Activated T-cell treated with anti-CD3 and anti-CD28 coated beads for 4 hours (primary cell): Measurements from ENCODE around the gene SLC13A1.
"Not testable (repeated sequence)": the region's sequence is repeated elsewhere in the genome, so short reads cannot be mapped to it uniquely, and the experiment has no call there.

Experiments used
- DNase-seq: peaks from one replicate; pipeline ENCODE4 v3.0.0-alpha.2; 2020

The SLC13A1 gene, protein sequence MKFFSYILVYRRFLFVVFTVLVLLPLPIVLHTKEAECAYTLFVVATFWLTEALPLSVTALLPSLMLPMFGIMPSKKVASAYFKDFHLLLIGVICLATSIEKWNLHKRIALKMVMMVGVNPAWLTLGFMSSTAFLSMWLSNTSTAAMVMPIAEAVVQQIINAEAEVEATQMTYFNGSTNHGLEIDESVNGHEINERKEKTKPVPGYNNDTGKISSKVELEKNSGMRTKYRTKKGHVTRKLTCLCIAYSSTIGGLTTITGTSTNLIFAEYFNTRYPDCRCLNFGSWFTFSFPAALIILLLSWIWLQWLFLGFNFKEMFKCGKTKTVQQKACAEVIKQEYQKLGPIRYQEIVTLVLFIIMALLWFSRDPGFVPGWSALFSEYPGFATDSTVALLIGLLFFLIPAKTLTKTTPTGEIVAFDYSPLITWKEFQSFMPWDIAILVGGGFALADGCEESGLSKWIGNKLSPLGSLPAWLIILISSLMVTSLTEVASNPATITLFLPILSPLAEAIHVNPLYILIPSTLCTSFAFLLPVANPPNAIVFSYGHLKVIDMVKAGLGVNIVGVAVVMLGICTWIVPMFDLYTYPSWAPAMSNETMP

DNA sequence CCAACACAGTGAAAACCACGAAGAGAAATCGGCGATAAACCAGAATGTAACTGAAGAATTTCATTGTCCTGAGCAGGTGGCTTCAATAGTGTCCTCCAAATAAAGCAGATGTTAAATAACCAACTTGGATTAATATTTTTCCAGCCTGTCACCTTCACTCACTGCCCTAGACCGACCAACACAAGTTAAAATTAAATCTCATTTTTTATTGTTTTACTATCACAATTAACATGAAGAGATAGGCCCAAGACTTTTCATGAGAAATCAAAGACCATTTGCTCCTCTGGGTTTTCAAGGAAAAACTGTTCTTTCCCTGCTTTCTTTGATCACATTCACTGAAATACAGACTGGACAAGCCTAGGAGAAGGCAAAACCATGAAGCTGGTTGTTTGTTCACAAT lies at the start of gene SLC13A1:
TSS of gene SLC13A1 (minus strand) at position 87 of the 400 bp plus-strand sequence. CDS start at position 64, 23 bp downstream.
- no peak for DNase-seq

DNA sequence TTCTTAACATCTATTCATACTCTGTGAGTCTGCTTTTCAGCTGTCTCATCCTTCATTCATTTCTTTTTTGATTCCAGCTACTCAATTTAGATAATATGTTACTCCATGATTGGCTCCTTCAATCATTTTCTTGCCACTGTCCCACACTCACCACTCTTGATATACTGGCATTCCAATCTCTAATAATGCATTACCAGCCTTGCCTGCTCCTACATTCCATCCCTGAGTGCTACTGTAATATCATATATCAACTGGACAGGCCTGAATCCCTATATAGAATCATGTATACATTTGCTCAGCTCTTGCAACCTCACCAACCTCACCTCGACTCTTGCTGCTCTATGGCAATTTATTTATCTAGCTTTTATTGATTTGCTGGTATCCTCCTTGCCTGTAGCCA lies 45.0 kb upstream of the SLC13A1 start:
- no peak for DNase-seq

DNA sequence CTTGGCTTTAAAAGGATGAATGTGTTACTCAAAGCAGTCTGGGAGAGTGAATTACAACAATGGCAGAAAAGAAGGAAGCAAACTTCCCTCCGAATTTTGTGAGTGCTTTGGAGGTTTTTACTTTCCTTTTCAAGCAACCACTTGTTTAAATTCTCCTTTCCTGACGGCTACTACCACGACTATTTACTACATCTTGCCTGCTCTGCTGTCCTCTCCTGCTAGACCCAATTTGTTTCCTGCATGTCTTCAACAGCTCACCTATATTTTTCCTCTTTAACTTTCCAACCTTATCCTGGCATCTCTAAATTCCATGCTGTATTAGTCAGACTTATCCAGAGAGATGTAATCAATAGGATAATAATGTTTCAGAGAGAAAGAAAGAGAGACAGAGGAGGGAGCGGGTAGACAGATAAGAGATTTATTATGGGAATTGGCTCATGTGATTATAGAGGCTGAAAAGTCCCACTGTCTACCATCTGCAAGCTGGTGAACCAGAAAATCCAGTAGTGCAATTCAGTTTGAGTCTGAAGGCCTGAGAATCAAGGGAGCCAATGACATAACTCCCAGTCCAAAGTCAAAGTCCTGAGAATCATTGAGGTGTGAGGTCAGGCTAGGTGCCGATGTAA lies 42.8 kb upstream of the SLC13A1 start:
- no peak for DNase-seq

DNA sequence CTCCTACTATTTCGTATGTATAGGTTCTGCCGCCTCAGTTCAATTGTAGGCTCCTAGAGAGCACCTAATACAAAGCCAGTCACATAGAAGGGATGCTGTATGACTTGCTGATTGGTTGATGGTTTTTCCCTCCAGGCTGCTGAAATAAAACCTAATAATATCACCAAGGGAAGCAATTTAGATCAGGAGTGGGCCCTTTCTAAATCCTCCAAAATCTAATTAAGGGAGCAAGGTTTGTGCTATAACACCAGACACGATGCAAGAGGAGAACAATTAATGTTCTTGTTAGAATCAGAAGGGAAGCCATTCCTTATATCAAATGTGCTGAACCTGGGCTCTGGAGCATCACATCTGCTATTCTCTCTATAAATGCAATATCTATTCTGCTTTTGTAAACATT lies 42.0 kb upstream of the SLC13A1 start:
- DNase-seq = no peak

DNA sequence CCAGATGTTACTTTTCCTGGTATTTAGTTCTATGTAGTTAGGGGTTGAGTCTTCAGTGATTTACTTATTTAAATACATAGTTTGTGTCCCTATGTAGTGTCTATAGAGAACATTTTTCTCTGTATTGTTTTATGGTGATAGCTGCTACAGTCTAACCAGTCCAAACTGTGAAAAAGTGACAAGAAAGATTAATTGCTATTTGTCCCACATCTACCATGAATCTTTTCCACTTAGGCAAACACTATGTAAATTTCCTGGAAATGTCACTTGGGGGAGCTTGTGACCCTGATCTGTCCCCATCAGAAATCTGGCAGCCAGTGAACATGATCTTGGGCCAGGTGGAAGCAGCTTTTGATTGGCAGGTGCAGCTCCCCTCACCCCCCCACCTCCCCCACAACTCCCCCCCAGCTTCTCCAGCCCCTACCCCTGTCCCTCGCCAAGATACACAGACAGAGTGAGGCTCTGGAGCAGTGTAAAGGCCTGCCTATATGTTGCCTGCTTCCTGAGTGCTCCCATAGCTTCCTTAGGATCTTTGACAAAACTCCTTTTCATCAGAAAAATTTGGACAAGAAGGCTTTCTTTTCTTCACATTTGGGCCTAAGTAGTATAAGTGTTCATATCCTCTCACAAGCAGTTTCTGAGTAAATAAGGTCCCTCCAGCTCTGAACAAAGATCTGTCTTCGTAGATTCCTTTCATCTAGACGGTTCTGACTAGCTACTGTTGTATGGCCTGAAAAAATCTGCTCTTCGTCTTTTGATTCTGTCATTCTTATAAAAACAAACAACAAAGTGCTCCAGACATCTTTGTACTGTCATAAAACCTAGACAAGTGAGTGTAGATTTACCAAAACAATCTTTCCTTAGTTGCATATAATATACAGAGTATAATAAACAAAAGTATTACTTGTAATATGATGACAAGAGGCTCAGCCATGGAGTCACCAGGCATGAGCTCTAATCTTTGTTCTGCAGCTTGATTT lies 31.5 kb upstream of the SLC13A1 start:
- no peak for DNase-seq

DNA sequence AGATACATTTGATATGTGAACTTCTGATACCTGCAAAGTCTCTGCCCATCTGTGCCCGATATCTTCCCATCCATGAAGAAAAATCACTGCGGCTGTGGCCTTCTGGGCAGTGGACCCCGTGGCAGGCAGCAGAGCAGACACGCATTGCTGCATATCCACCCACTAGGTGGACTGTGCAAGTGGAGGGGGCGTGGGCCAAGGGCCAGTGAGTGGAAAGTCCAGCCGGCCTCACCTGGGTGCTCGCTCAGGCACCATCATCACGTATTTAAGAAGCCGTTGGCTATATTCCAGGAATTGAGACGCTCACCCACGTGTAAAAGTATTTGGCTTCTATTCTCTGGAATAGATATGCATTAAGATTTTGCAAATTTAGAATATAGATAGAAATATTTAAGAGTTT lies 30.8 kb upstream of the SLC13A1 start:
- no peak for DNase-seq

DNA sequence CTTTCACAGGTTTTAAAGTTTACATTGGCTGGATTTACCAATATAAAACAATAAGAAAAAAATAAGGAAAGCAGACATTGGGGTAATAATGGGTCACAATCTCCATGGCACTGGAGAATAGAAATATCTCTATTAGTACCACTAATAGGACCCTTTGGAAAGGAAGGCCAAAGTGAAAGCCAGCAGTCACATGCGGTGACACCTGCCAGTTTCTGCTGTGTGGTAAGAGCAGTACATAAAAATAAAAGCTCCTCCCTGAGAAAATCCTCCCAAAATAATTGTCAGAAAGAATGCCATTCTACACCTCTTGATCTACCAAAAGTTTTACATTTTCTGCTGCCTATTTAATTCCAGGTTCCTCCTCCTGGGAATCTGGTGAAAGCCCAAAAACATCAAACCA lies 30.4 kb upstream of the SLC13A1 start:
- DNase-seq = no peak

DNA sequence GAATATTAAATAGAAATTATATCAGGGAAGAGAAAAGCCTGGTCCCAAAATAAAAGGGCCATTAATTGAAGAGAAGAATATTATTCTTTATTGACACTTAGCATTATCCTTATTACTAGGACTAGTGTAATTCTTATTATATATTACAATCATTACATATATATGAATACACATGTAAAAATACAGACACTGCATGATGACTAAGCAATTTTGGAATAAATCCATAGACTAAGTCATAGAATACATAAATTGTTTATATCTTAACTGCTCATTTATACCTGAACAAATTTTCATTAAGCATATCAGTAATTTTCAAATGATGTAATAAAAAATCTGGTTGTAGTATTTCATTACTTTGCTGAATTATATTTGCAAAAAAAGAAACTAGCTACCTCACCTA lies 29.7 kb upstream of the SLC13A1 start:
- DNase-seq = no peak

DNA sequence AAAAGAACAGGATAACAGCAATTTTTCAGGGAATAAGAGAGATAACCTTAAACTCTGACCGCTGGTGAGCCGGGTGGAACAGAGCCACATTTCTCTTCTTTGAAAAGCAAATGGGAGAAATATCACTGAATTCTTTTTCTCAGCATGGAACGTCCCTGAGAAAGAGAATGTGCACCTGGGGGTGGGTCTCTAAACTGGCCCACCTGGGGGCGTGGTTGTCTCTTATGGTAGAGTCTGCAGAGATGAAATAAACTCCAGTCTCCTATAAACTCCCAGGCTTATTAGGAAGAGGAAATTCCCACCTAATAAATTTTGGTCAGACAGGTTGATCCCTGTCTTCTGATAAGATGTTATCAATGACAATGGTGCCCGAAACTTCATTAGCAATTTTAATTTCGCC lies 27.9 kb upstream of the SLC13A1 start:
- not testable (repeated sequence) for DNase-seq

DNA sequence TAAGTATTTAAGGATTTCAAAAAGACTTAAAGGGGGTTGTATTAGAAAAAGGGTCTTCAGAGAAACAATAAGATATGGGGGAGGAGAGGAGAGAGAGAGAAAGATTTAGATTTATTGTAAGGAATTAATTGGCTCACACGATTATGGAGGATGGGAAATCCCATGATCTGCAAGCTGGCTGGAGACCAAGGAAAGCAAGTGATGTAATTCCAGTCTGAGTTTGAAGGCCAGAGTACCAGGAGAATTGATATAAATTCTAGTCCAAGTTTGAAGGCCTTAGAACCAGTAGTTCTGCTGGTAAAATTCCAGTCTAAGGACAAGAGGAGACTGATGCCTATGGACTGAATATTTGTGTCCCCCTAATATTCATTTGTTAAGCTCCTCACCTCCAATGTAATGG lies 20.6 kb upstream of the SLC13A1 start:
- no peak for DNase-seq

DNA sequence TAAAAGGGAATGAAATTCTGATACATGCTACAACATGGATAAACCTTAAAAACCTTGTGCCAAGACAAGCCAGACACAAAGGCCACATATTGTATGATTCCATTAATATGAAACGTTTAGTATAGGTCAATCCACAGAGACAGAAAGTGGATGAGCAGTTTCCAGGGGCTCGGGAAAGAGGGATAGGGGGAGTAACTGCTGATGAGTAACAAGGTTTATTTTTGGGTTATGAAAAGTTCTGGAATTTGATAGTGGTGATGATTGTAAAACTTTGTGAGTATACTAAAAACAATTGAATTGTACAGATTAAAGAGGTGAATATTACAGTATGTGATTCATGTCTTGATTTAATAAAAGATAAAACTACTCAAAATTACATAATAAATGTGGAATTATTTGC lies 19.1 kb upstream of the SLC13A1 start:
- DNase-seq = no peak

DNA sequence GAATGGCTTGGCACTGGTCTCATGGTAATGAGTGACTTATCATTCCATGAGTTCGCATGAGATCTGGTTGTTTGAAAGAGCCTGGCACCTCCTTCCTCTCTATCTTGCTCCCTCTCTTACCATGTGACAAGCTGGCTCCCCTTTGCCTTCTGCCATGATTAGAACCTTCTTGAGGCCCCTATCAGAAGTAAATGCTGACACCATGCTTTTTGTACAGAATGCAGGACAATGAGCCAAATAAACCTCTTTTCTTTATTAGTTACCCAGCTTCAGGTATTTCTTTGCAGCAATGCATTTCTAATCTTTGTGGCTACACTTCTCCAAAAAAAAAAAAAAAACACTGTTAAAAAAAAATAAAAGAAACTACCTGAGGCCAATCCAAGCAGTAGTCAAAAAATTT lies 17.1 kb upstream of the SLC13A1 start:
- DNase-seq = no peak

DNA sequence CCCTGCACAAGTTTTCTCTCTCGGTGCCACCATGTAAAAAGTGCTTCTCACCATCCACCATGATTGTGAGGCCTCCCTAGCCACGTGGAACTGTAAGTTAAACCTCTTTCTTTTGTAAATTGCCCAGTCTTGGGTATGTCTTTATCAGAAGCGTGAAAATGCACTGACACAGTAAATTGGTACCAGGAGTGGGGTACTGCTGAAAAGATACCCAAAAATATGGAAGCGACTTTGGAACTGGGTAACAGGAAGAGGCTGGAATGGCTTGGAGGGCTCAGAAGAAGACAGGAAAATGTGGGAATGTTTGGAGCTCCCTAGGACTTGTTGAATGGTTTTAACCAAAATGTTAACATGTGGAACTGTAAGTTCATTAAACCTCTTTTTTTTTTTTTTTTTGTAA lies 15.6 kb upstream of the SLC13A1 start:
- no peak for DNase-seq

DNA sequence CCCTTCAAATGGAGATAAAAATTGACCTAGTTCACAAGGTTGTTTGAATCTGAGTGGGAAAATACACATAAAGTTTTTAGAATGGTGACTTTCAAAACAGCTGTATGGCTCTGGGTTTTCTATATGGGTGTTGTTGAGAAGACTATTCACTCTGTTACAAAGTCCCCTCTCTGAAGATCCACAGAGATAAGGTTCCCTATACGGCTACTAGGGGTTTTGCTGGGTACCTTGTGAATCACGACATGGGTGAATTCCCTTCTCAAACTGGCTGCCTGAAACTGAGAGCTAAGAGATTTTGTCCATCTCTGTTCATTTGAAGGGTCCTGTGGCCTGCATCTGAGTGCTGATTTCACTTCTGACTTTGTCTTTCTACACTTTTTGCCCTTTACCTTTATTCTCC lies 11.8 kb upstream of the SLC13A1 start:
- DNase-seq = no peak

DNA sequence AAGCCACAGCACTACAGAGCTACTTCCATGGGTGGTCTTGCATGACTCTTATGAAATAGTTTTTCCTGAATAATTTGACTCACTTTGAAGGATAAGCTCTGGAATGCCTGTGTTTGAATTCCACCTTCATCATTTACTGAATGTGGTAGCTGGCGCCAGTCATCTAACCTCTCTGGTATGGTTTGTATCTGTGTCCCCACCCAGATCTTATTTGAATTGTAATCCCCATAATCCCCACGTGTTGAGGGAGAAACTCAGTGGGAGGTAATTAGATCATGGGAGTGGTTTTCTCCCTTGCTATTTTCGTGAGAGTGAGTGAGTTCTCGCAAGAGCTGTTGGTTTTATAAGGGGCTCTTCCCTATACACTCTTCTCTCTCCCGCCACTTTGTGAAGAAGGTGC lies 11.2 kb upstream of the SLC13A1 start:
- DNase-seq = no peak

DNA sequence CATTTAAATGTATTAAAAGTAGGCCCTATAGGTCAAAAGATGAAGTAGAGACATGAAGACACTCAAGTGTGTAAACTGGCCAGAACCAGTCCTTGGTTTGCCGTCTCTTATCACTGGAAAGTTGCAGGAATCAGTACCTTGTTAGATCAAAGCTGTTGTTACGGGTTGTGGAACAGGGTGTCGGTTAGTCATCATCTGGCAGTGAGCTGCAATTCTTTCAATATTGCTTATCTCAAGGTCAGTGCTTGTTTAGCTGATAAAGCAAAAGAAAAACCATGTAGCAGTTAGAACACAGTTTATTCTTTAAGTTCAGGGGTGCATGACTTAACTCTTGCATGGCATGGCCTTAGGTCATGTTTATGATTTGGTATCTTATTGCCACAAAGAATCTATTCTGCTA lies 10.0 kb upstream of the SLC13A1 start:
- DNase-seq = no peak

DNA sequence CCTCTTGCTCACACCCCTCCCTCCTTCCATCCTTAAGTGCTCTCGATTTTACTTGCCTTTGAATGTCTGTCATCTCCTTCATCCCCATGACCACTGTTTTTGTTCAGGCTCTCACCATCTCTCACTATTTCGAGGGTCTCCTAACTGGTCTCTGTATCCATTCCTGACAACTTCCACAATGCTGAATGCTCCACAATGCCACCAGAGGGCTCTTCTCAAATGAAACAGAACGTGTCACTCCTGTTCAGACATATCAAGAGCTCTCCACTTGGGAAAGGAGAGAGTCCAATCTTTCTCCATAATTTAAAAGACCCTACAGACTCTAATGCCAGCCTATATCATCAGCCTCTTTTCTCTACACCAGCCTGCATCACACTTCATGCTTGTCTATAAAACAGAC lies 9.0 kb upstream of the SLC13A1 start:
- DNase-seq = no peak

DNA sequence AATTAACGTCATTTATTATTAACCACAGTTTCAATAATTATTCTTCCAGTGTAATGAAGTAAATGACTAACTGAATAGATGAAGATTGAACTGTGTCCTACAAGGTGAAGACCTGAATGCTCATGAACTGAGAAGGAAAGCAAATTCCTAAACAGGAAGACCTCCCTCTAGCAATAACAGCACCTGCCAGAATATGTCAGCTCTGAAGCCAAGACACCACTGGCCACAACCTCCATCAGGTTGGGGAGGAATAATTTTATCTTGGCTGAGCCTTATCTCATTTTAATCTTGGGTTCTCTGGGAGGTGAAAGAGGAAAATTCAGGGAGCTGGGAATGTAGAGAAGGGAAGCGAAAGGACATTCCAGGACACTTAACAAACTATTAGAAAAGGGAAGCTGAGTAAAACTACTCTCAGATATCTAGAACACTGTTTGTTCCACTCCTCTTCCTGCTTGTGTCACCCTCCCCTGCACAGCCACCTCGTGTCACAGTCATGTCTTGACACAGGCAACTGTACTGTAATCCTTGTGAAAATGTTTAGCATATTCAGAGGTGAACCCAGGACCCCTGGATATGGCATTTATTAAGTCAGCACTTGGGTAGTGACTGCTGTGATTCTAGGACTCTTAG lies 4.6 kb upstream of the SLC13A1 start:
- no peak for DNase-seq

DNA sequence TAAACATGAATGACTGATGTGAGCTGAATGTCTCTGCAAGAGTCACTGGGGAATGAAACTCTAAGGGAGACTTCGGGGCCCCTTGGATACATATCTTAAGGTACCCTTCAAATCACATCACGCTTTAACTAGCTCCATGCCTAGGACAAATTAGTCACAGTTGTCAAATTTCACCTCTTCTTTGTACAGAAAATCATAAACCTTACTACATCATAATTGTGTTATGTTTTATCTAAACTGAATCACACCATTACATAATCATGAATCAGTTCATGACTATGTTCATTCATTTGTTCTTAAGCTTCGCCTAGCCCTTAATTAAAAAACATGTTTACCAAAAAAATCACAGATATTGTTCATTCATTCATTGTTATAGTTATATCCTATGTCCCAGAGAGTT lies 2.1 kb upstream of the SLC13A1 start:
- DNase-seq = no peak

DNA sequence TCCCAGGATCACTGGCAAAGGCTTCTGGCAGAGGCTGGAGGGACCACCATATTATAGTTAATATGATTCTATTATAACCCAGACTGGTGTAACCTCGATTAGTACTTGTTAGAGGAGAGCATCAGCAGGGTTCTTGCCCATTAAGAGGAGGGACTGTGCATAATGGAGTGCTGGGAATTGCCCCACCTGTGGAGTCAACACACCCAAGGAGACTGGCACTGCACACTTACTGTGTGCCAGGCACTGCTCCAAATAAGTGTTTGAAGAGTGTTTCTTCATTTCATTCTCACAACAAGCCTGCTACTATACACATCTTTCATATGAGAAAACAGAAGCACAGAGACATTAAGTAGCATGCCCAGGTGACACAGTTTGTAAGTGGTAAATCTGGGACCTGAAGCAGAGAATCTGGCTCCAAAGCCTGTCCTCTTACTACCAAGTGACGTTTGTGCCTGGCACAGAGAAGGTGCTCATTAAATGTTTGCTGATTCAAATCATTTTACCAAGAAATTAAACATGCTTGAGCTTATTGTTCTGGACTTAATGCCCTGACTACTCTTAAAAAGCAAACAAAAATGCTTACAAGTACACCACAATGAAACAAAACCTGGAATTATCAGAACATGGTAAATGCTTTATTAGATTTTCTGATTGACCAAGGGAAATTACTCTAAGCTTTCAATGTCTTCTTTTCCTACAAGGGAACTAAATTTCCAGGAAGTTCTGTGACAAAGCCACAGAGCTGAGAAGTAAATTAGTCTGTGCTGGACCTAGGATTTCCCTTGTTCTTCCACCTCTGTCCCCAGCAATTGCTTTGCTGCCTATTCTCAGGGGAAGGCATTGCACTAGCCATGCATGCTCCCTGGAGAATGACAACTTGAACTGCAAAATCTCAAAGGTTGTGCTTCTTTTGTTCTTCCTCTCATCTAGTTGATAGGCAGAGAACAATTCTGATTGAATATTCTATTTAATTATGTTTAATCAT lies 809 bp downstream of the SLC13A1 start:
- DNase-seq = no peak

DNA sequence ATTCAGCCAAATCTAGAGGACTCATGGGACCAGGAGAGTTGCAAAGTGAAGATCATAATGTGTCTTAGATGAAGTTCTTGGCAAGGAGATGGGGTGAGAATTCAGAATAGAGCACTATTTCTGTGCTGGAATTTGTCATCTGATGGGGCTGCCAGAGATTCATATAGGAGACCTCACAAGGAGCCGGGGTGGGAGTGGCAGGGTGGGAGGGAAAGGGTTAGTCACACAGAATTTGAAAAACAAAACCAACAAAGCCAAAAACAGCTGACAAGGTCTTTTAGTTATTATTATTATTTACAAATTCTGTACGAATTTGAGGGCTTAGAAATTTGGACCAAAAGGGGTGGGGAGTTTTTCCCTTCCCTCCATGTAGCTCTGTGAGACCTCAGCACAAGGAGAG lies 1.7 kb downstream of the SLC13A1 start:
- DNase-seq = no peak
